Neural progenitor cell (in vitro differentiated cells): ENCODE measurements around the gene SCN2B.

Experiments
- CTCF ChIP-seq: fragments of 200-600 bp; sonication (generic); IDR thresholded peaks from 2 replicates; pipeline ENCODE4 v1.5.1; 2017; ENCODE audit warnings: antibody characterized with exemption, mild to moderate bottlenecking
- EZH2 ChIP-seq: fragments of 200-600 bp; sonication (generic); IDR thresholded peaks from 2 replicates; pipeline ENCODE4 v1.6.1; 2017; ENCODE audit warnings: antibody characterized with exemption, mild to moderate bottlenecking, moderate library complexity
- EZH2phosphoT487 ChIP-seq: fragments of 200-600 bp; sonication (generic); IDR thresholded peaks from 2 replicates; pipeline ENCODE4 v1.6.1; 2017; ENCODE audit warnings: antibody characterized with exemption

- TF ChIP-seq CTCF, result no peak
- no peak for TF ChIP-seq EZH2
- no peak for TF ChIP-seq EZH2phosphoT487
Measured at GRCh38 chr11:118139578-118139977, 36.9 kb downstream of the SCN2B start.
